GM10266 (cell line): ENCODE results near the gene EFNA1.

ENCODE experiments used
- DNase-seq: peaks from one replicate; pipeline ENCODE4 v3.0.0; 2012; ENCODE audit errors: extremely low spot score
- CTCF ChIP-seq: IDR thresholded peaks from 2 replicates; pipeline ENCODE4 v1.5.1; 2012; ENCODE audit warnings: mild to moderate bottlenecking, low read depth; ENCODE audit not compliant: control insufficient read depth, insufficient read depth; ENCODE audit errors: missing control alignments

EFNA1 gene

GRCh38 chr1:155107309-155108264, 20.1 kb upstream of the EFNA1 start:
- DNase-seq = no peak
- no peak for TF ChIP-seq CTCF

- no peak for TF ChIP-seq CTCF
- no peak for DNase-seq
Observed at GRCh38 chr1:155108296-155108695, 19.4 kb upstream of the EFNA1 start.

- DNase-seq = no peak
Observed at GRCh38 chr1:155110381-155110780, 17.3 kb upstream of the EFNA1 start.

GRCh38 chr1:155110826-155111225, 16.9 kb upstream of the EFNA1 start:
- DNase-seq = no peak
- TF ChIP-seq CTCF = no peak

More at GRCh38 chr1:155110381-155110780, 17.3 kb upstream of the EFNA1 start:
- TF ChIP-seq CTCF = no peak

- DNase-seq = no peak
Observed at GRCh38 chr1:155113450-155113980, 14.2 kb upstream of the EFNA1 start.

GRCh38 chr1:155116113-155116764, 11.4 kb upstream of the EFNA1 start:
- no peak for TF ChIP-seq CTCF
- no peak for DNase-seq

More at GRCh38 chr1:155113450-155113980, 14.2 kb upstream of the EFNA1 start:
- no peak for TF ChIP-seq CTCF
